HG02798 (cell line): ENCODE data around the gene SGMS1.
"Not testable (repeated sequence)": the region's sequence is repeated elsewhere in the genome, so short reads cannot be mapped to it uniquely, and the experiment has no call there.

Source experiments
- ATAC-seq: cut with Tn5 transposase; IDR thresholded peaks from one replicate; pipeline ENCODE4 v1.9.1; 2021; ENCODE audit warnings: mild to moderate bottlenecking; ENCODE audit not compliant: unreplicated experiment, poor library complexity

SGMS1 gene

GRCh38 chr10:50563906-50564305 is 59.9 kb downstream of the SGMS1 start:
- ATAC-seq = no peak

- peak; percentile 41 for ATAC-seq
These were observed 61.9 kb downstream of the SGMS1 start for GRCh38 chr10:50561816-50562215.

GRCh38 chr10:50561266-50561665 is 62.5 kb downstream of the SGMS1 start:
- no peak for ATAC-seq

GRCh38 chr10:50560370-50560769 is 63.4 kb downstream of the SGMS1 start:
- ATAC-seq = no peak

GRCh38 chr10:50558371-50558770 is 65.4 kb downstream of the SGMS1 start:
- no peak for ATAC-seq

GRCh38 chr10:50557130-50557682 is 66.5 kb downstream of the SGMS1 start:
- no peak for ATAC-seq

- no peak for ATAC-seq
These were observed 67.3 kb downstream of the SGMS1 start for GRCh38 chr10:50556237-50557120.

GRCh38 chr10:50554995-50555568 is 68.7 kb downstream of the SGMS1 start:
- peak; percentile 59 for ATAC-seq

GRCh38 chr10:50554376-50554994 is 69.3 kb downstream of the SGMS1 start:
- ATAC-seq = no peak

- ATAC-seq = peak; percentile 63
These were observed 70.8 kb downstream of the SGMS1 start for GRCh38 chr10:50552771-50553535.

- ATAC-seq = no peak
These were observed 71.4 kb downstream of the SGMS1 start for GRCh38 chr10:50552308-50552707.

- no peak for ATAC-seq
These were observed 71.9 kb downstream of the SGMS1 start for GRCh38 chr10:50551894-50552293.

GRCh38 chr10:50550291-50550839 is 73.4 kb downstream of the SGMS1 start:
- no peak for ATAC-seq

GRCh38 chr10:50549186-50549585 is 74.6 kb downstream of the SGMS1 start:
- ATAC-seq = not testable (repeated sequence)

- not testable (repeated sequence) for ATAC-seq
These were observed 75.3 kb downstream of the SGMS1 start for GRCh38 chr10:50548481-50548880.

- not testable (repeated sequence) for ATAC-seq
These were observed 77.5 kb downstream of the SGMS1 start for GRCh38 chr10:50546287-50546686.

GRCh38 chr10:50545846-50546245 is 77.9 kb downstream of the SGMS1 start:
- no peak for ATAC-seq

- no peak for ATAC-seq
These were observed 78.8 kb downstream of the SGMS1 start for GRCh38 chr10:50544857-50545429.

GRCh38 chr10:50544095-50544856 is 79.5 kb downstream of the SGMS1 start:
- no peak for ATAC-seq
